ENCODE measurements around the gene AKAP13.
"Not testable (repeated sequence)": the region's sequence is repeated elsewhere in the genome, so short reads cannot be mapped to it uniquely, and the experiment has no call there.

Gene AKAP13

GRCh38 chr15:85453144-85453872, 72.9 kb downstream of the AKAP13 start:
- no peak for FAIRE-seq

GRCh38 chr15:85454403-85454802, 74.0 kb downstream of the AKAP13 start:
- FAIRE-seq = no peak

- FAIRE-seq = no peak
Measured at GRCh38 chr15:85455891-85456290, 75.5 kb downstream of the AKAP13 start.

- FAIRE-seq = no peak
Measured at GRCh38 chr15:85456798-85457197, 76.4 kb downstream of the AKAP13 start.

GRCh38 chr15:85457392-85457968, 77.1 kb downstream of the AKAP13 start:
- FAIRE-seq = no peak

- no peak for FAIRE-seq
Measured at GRCh38 chr15:85458764-85459163, 78.4 kb downstream of the AKAP13 start.

GRCh38 chr15:85462029-85462428, 81.6 kb downstream of the AKAP13 start:
- no peak for FAIRE-seq

- FAIRE-seq = no peak
Measured at GRCh38 chr15:85463276-85463892, 83.0 kb downstream of the AKAP13 start.

- no peak for FAIRE-seq
Measured at GRCh38 chr15:85463976-85464375, 83.6 kb downstream of the AKAP13 start.

GRCh38 chr15:85464471-85464870, 84.1 kb downstream of the AKAP13 start:
- FAIRE-seq = no peak

GRCh38 chr15:85470563-85471271, 90.3 kb downstream of the AKAP13 start:
- FAIRE-seq = no peak

- no peak for FAIRE-seq
Measured at GRCh38 chr15:85472349-85472748, 91.9 kb downstream of the AKAP13 start.

- no peak for FAIRE-seq
Measured at GRCh38 chr15:85473455-85473854, 93.1 kb downstream of the AKAP13 start.

- FAIRE-seq = no peak
Measured at GRCh38 chr15:85474700-85475316, 94.4 kb downstream of the AKAP13 start.

GRCh38 chr15:85475317-85475701, 94.9 kb downstream of the AKAP13 start:
- no peak for FAIRE-seq

- FAIRE-seq = no peak
Measured at GRCh38 chr15:85475711-85476110, 95.3 kb downstream of the AKAP13 start.

GRCh38 chr15:85477061-85477460, 96.7 kb downstream of the AKAP13 start:
- FAIRE-seq = no peak

- FAIRE-seq = no peak
Measured at GRCh38 chr15:85477730-85478129, 97.3 kb downstream of the AKAP13 start.

- FAIRE-seq = no peak
Measured at GRCh38 chr15:85479071-85479647, 98.8 kb downstream of the AKAP13 start.

- FAIRE-seq = no peak
Measured at GRCh38 chr15:85480923-85481322, 100.5 kb downstream of the AKAP13 start.

- not testable (repeated sequence) for FAIRE-seq
Measured at GRCh38 chr15:85481543-85481942, 101.1 kb downstream of the AKAP13 start.

GRCh38 chr15:85482894-85483293, 102.5 kb downstream of the AKAP13 start:
- FAIRE-seq = no peak

GRCh38 chr15:85483955-85484354, 103.6 kb downstream of the AKAP13 start:
- not testable (repeated sequence) for FAIRE-seq

Data from colon (tissue), 2 donors.